Muscle layer of colon (tissue), 2 donors: Measurements from ENCODE around the gene TRIM59.

Source experiments
- H3K27ac ChIP-seq: one replicate; pipeline ENCODE4 v1.7.0; 2013; ENCODE audit warnings: low read depth, mild to moderate bottlenecking, low read length, moderate library complexity
- H3K27me3 ChIP-seq, 2 donors: one replicate each; pipeline ENCODE4 v1.7.0; 2013; ENCODE audit warnings: low read length in 2 of 2, mild to moderate bottlenecking in 2 of 2; ENCODE audit not compliant: insufficient read depth in 2 of 2, control insufficient read depth in 1 of 2
- H3K36me3 ChIP-seq: one replicate; pipeline ENCODE4 v1.7.0; 2013; ENCODE audit warnings: mild to moderate bottlenecking, low read length; ENCODE audit not compliant: insufficient read depth
- H3K4me1 ChIP-seq: one replicate; pipeline ENCODE4 v1.7.0; 2013; ENCODE audit warnings: mild to moderate bottlenecking, low read length; ENCODE audit not compliant: insufficient read depth
- H3K4me3 ChIP-seq, 2 donors: one replicate each; pipeline ENCODE4 v1.7.0; 2013; ENCODE audit warnings: low read length in 2 of 2, low read depth in 1 of 2, mild to moderate bottlenecking in 1 of 2, moderate library complexity in 1 of 2
- H3K9ac ChIP-seq: one replicate; pipeline ENCODE4 v1.7.0; 2013; ENCODE audit warnings: low read length
- H3K9me3 ChIP-seq: one replicate; pipeline ENCODE4 v1.7.0; 2013; ENCODE audit warnings: mild to moderate bottlenecking, low read length
- donor health status: abdominal sarcoma.
- donor health status: Adenocarcinoma of cecum.

The TRIM59 gene

GRCh38 chr3:160475153-160475552 is 25.6 kb upstream of the TRIM59 start:
- Histone ChIP-seq H3K9ac (no peak overlapping the region), H3K4me1 (no peaks in the 10 kb centered on the region), H3K4me3 (no peak overlapping the region), H3K27ac (no peak overlapping the region), H3K36me3 (no peaks in the 10 kb centered on the region), H3K27me3 (no peaks in the 10 kb centered on the region), H3K9me3 (no peaks in the 10 kb centered on the region)

- H3K4me1 ChIP-seq = no peaks in the 10 kb centered on the region
- H3K9ac ChIP-seq = no peak overlapping the region
- H3K27me3 ChIP-seq = no peaks in the 10 kb centered on the region
- H3K36me3 ChIP-seq = no peaks in the 10 kb centered on the region
- H3K9me3 ChIP-seq = no peaks in the 10 kb centered on the region
- no peak overlapping the region for H3K27ac ChIP-seq
- H3K4me3 ChIP-seq = no peak overlapping the region
Observed at GRCh38 chr3:160474416-160474838, 24.8 kb upstream of the TRIM59 start.

- Histone ChIP-seq H3K9ac (no peak overlapping the region), H3K4me1 (no peaks in the 10 kb centered on the region), H3K36me3 (no peaks in the 10 kb centered on the region), H3K27ac (no peak overlapping the region), H3K27me3 (no peaks in the 10 kb centered on the region), H3K4me3 (no peak overlapping the region), H3K9me3 (no peaks in the 10 kb centered on the region)
Observed at GRCh38 chr3:160473978-160474377, 24.4 kb upstream of the TRIM59 start.

- no peaks in the 10 kb centered on the region for H3K9me3 ChIP-seq
- H3K9ac ChIP-seq = no peak overlapping the region
- H3K4me1 ChIP-seq = no peaks in the 10 kb centered on the region
- H3K27me3 ChIP-seq = no peaks in the 10 kb centered on the region
- H3K27ac ChIP-seq = no peak overlapping the region
- no peak overlapping the region for H3K4me3 ChIP-seq
- H3K36me3 ChIP-seq = no peaks in the 10 kb centered on the region
Observed at GRCh38 chr3:160473221-160473620, 23.6 kb upstream of the TRIM59 start.

GRCh38 chr3:160472344-160472743 is 22.8 kb upstream of the TRIM59 start:
- H3K36me3 ChIP-seq = no peaks in the 10 kb centered on the region

GRCh38 chr3:160471892-160472291 is 22.3 kb upstream of the TRIM59 start:
- Histone ChIP-seq H3K27me3 (no peaks in the 10 kb centered on the region), H3K4me1 (no peaks in the 10 kb centered on the region), H3K9ac (no peak overlapping the region), H3K27ac (no peak overlapping the region), H3K4me3 (no peak overlapping the region), H3K9me3 (no peaks in the 10 kb centered on the region), H3K36me3 (no peaks in the 10 kb centered on the region)

More at GRCh38 chr3:160472344-160472743, 22.8 kb upstream of the TRIM59 start:
- Histone ChIP-seq H3K4me1 (no peaks in the 10 kb centered on the region), H3K9ac (no peak overlapping the region), H3K27me3 (no peaks in the 10 kb centered on the region), H3K9me3 (no peaks in the 10 kb centered on the region), H3K27ac (no peak overlapping the region), H3K4me3 (no peak overlapping the region)

GRCh38 chr3:160470181-160470580 is 20.6 kb upstream of the TRIM59 start:
- Histone ChIP-seq H3K9ac (no peak overlapping the region), H3K9me3 (no peaks in the 10 kb centered on the region), H3K4me3 (no peak overlapping the region), H3K27ac (no peak overlapping the region), H3K4me1 (no peaks in the 10 kb centered on the region), H3K36me3 (no peaks in the 10 kb centered on the region), H3K27me3 (no peaks in the 10 kb centered on the region)

- H3K4me1 ChIP-seq = no peaks in the 10 kb centered on the region
- H3K9me3 ChIP-seq = no peaks in the 10 kb centered on the region
- H3K27ac ChIP-seq = no peak overlapping the region
- H3K9ac ChIP-seq = no peak overlapping the region
- no peaks in the 10 kb centered on the region for H3K36me3 ChIP-seq
- no peaks in the 10 kb centered on the region for H3K27me3 ChIP-seq
- no peak overlapping the region for H3K4me3 ChIP-seq
Observed at GRCh38 chr3:160464971-160465370, 15.4 kb upstream of the TRIM59 start.

GRCh38 chr3:160464321-160464720 is 14.7 kb upstream of the TRIM59 start:
- Histone ChIP-seq H3K9me3 (no peaks in the 10 kb centered on the region), H3K4me3 (no peak overlapping the region), H3K27me3 (no peaks in the 10 kb centered on the region), H3K9ac (no peak overlapping the region), H3K27ac (no peak overlapping the region), H3K4me1 (no peaks in the 10 kb centered on the region), H3K36me3 (no peaks in the 10 kb centered on the region)

GRCh38 chr3:160460033-160460432 is 10.4 kb upstream of the TRIM59 start:
- Histone ChIP-seq H3K27ac (no peak overlapping the region), H3K4me3 (no peak overlapping the region), H3K9ac (no peak overlapping the region), H3K4me1 (no peaks in the 10 kb centered on the region), H3K27me3 (no peaks in the 10 kb centered on the region), H3K36me3 (no peaks in the 10 kb centered on the region), H3K9me3 (no peaks in the 10 kb centered on the region)

GRCh38 chr3:160459450-160459970 is 9.9 kb upstream of the TRIM59 start:
- H3K9me3 ChIP-seq = no peaks in the 10 kb centered on the region
- H3K4me3 ChIP-seq = no peak overlapping the region
- H3K27ac ChIP-seq = no peak overlapping the region
- H3K27me3 ChIP-seq = no peaks in the 10 kb centered on the region
- no peaks in the 10 kb centered on the region for H3K36me3 ChIP-seq
- no peaks in the 10 kb centered on the region for H3K4me1 ChIP-seq
- H3K9ac ChIP-seq = no peak overlapping the region

GRCh38 chr3:160458151-160458550 is 8.6 kb upstream of the TRIM59 start:
- Histone ChIP-seq H3K4me1 (no peaks in the 10 kb centered on the region), H3K27ac (no peak overlapping the region), H3K27me3 (no peaks in the 10 kb centered on the region), H3K9ac (no peak overlapping the region), H3K36me3 (no peaks in the 10 kb centered on the region), H3K9me3 (no peaks in the 10 kb centered on the region), H3K4me3 (no peak overlapping the region)
